Measurements from ENCODE around the gene BEGAIN. TPM values are rescaled to one million over a fixed set of nuclear protein-coding genes. Genes with fewer than 3 reads are reported as not detected.

The BEGAIN gene
- total and polyA plus RNA-seq, 2 of the 8 experiments (the other 6 are each of a cell fraction or from before 2014, with no cell fraction given), result 2.9 to 3.0 TPM

DNA sequence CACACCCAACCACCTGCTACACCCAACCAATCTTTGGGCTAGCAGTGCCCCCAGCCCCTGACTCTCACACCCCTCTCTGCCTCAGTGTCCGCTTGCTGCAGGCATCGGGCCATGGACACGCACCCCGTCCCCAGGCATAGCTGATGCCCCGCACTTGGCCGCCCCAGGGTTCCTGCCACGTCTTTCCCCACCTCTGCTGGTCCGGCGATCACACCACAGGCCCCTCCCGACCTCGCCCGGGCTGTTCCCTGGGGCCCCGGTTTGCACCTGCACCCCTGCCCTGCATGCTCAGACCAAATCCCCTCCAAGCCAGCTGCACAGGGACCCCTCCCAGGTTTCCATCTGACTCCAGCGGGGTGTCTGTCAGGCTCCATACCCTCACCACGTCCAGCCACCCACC lies 38.3 kb downstream of the BEGAIN start:
- peaks cover 5% of the 10 kb centered on the region; the same call in 1 of the 2 replicates for H3K23me2 ChIP-seq (ENCODE audit: low read depth, low read length)
- no peak overlapping the region for H2BK5ac ChIP-seq (ENCODE audit: low read depth, low read length)
- H3K4me1 ChIP-seq (replicated peaks in 1 of 4; ENCODE audit: control insufficient read depth in 3 of 4, insufficient read depth in 4 of 4, low read length in 3 of 4), result peaks cover 6 to 13% (median 11%) of the 10 kb centered on the region in 4 experiments
- no peaks in the 10 kb centered on the region for H3K79me1 ChIP-seq (ENCODE audit: low read depth, low read length)
- peaks cover 0 to 20% (median 8%) of the 10 kb centered on the region in 4 experiments; a peak in 5 of 7 replicates for H3K27me3 ChIP-seq (replicated peaks in 1 of 4; ENCODE audit: control insufficient read depth in 3 of 4, extremely low read depth in 1 of 4, insufficient read depth in 3 of 4, low read length in 3 of 4)
- no peak overlapping the region for H3K4me2 ChIP-seq (ENCODE audit: insufficient read depth in 1 of 2, low read depth in 2 of 2, low read length in 2 of 2)
- no peak overlapping the region for H2BK12ac ChIP-seq (ENCODE audit: low read depth, low read length)
- WGBS, 2 experiments (ENCODE audit: extremely low coverage in 1 of 2, insufficient coverage in 1 of 2, insufficient read length in 1 of 2, insufficient replicate concordance in 2 of 2, low coverage in 1 of 2, low lambda C conversion rate in 2 of 2, missing lambda C conversion rate in 1 of 2), result 98% methylated on average over 11 of the region's 15 CpGs; no CpG with 5 or more reads in 1 of the 2 experiments
- no peak overlapping the region for H3K27ac ChIP-seq (ENCODE audit: low read depth, low read length)
- no peaks in the 10 kb centered on the region for H3K79me2 ChIP-seq (ENCODE audit: control insufficient read depth in 1 of 2, insufficient read depth in 2 of 2, low read length in 2 of 2)
- no peaks in the 10 kb centered on the region for H3K36me3 ChIP-seq (ENCODE audit: control insufficient read depth in 2 of 4, insufficient read depth in 4 of 4, low read length in 3 of 4)
- no peak overlapping the region for H4K5ac ChIP-seq (ENCODE audit: insufficient read length, low read depth, low read length)
- no peak overlapping the region for H3K14ac ChIP-seq (ENCODE audit: insufficient read length)
- FAIRE-seq (no peak), DNase-seq (ENCODE audit: low read depth in 1 of 2, low spot score in 2 of 2) (no peak)
- H3K23ac ChIP-seq (ENCODE audit: insufficient read length), result no peak overlapping the region
- POLR2A ChIA-PET (ENCODE audit: partially characterized antibody), result interaction anchor here (0.7 to 2.0 kb wide), 3 partner anchors 12 to 15 kb away, joined by 3 to 5 read pairs (median 3); no protein-coding TSS in a partner anchor
- H3K18ac ChIP-seq (ENCODE audit: extremely low read depth, low read length), result no peak overlapping the region
- H3K9ac ChIP-seq (replicated peaks in 1 of 4; ENCODE audit: extremely low read depth in 1 of 4, low read depth in 3 of 4, low read length in 3 of 4), result no peak overlapping the region
- H3K9me3 ChIP-seq (ENCODE audit: insufficient read depth in 2 of 2, low read depth in 1 of 2, low read length in 1 of 2), result no peaks in the 10 kb centered on the region
- H2BK15ac ChIP-seq (ENCODE audit: low read length), result no peak overlapping the region
- H3K56ac ChIP-seq (replicated peaks; ENCODE audit: insufficient read length, low read depth, low read length), result no peak overlapping the region
- no peak overlapping the region for H2AK5ac ChIP-seq (ENCODE audit: low read depth, low read length)
- no peak overlapping the region for H2BK120ac ChIP-seq (replicated peaks; ENCODE audit: low read depth, low read length)
- no peak overlapping the region for H3K4ac ChIP-seq (replicated peaks; ENCODE audit: insufficient read length, low read depth, low read length)
- H4K8ac ChIP-seq (ENCODE audit: extremely low read depth, insufficient read depth, low read length), result no peak overlapping the region
- H4K91ac ChIP-seq (replicated peaks; ENCODE audit: insufficient read length, low read length), result no peak overlapping the region
- no peak overlapping the region for H2AFZ ChIP-seq (ENCODE audit: low read length)
- H3K4me3 ChIP-seq (ENCODE audit: extremely low read depth in 1 of 4, insufficient read depth in 2 of 4, low read depth in 3 of 4, low read length in 4 of 4), result no peak overlapping the region
- CTCF ChIA-PET (ENCODE audit: partially characterized antibody), result interaction anchor here (0.9 to 1.8 kb wide), 4 partner anchors 10 to 166 kb away, joined by 3 to 4 read pairs (median 4); no protein-coding TSS in a partner anchor
- no peak overlapping the region for H2BK20ac ChIP-seq (ENCODE audit: low read length)
- peaks cover 0 to 1% of the 10 kb centered on the region in 2 experiments for H4K20me1 ChIP-seq (replicated peaks in 1 of 2; ENCODE audit: control insufficient read depth in 1 of 2, insufficient read depth in 2 of 2, low read length in 2 of 2)
- TF ChIP-seq SP4 (IDR thresholded peaks at IDR 0.05; ENCODE audit: low read length), result no peak
- TF ChIP-seq JUN (IDR thresholded peaks at IDR 0.05; ENCODE audit: low read depth, low read length), result no peak
- no peak for TF ChIP-seq TAF1 (IDR thresholded peaks at IDR 0.05; ENCODE audit: low read depth, low read length)
- no peak for TF ChIP-seq ASH2L (IDR thresholded peaks at IDR 0.05; ENCODE audit: low read length)
- TF ChIP-seq, protein P1, sequence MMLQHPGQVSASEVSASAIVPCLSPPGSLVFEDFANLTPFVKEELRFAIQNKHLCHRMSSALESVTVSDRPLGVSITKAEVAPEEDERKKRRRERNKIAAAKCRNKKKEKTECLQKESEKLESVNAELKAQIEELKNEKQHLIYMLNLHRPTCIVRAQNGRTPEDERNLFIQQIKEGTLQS (IDR thresholded peaks at IDR 0.05; ENCODE audit: insufficient read depth, low read depth, low read length), result no peak
- no peak for TF ChIP-seq EZH2 (IDR thresholded peaks at IDR 0.05; ENCODE audit: low read depth, low read length, severe bottlenecking)
- no peak for TF ChIP-seq CHD1 (IDR thresholded peaks at IDR 0.05; ENCODE audit: low read depth, low read length)
- no peak for TF ChIP-seq GABPA (IDR thresholded peaks at IDR 0.05; ENCODE audit: borderline replicate concordance, insufficient read depth, low read length)
- TF ChIP-seq NRF1 (IDR thresholded peaks at IDR 0.05; ENCODE audit: low read depth, low read length), result no peak
- no peak for TF ChIP-seq CTCF (IDR thresholded peaks at IDR 0.05; ENCODE audit: control extremely low read depth in 1 of 3, insufficient read depth in 1 of 3, low read depth in 1 of 3, low read length in 3 of 3)
- no peak for TF ChIP-seq RBBP5 (IDR thresholded peaks at IDR 0.05; ENCODE audit: borderline replicate concordance, low read depth, low read length)

Data from H1 (cell line).